Thyroid gland (tissue), 4 donors: ENCODE data around the gene NPTN.

Experiments used
- CTCF ChIP-seq, 6 experiments: fragments of 200-600 bp in 3 of 6; fragments of 450-650 bp in 3 of 6; sonication (generic) in 3 of 6; IDR thresholded peaks; one replicate each; pipeline ENCODE4 v1.5.1; 2016 to 2019; ENCODE audit warnings: antibody characterized with exemption in 6 of 6, mild to moderate bottlenecking in 2 of 6, inconsistent platforms in 1 of 6, moderate library complexity in 1 of 6
- POLR2A ChIP-seq, 2 donors: fragments of 450-650 bp; IDR thresholded peaks; one replicate each; pipeline ENCODE4 v1.6.1; 2017; ENCODE audit warnings: antibody characterized with exemption in 2 of 2, mild to moderate bottlenecking in 2 of 2, moderate library complexity in 1 of 2

- TF ChIP-seq CTCF (IDR thresholded peaks at IDR 0.05) (no peak), POLR2A (IDR thresholded peaks at IDR 0.05) (no peak)
These were observed 44.5 kb upstream of the NPTN start for GRCh38 chr15:73677733-73678132.
